Measurements from ENCODE around the gene MYO3B.
"Not testable (repeated sequence)": the region's sequence is repeated elsewhere in the genome, so short reads cannot be mapped to it uniquely, and the experiment has no call there.

The MYO3B gene

GRCh38 chr2:170425281-170425751, 247.4 kb downstream of the MYO3B start:
- peak; percentile 77 for DNase-seq (ENCODE audit: low read depth)

GRCh38 chr2:170428868-170429267, 250.9 kb downstream of the MYO3B start:
- DNase-seq (ENCODE audit: low read depth) = no peak

- DNase-seq (ENCODE audit: low read depth) = no peak
These were observed 254.9 kb downstream of the MYO3B start for GRCh38 chr2:170432823-170433222.

- DNase-seq (ENCODE audit: low read depth) = no peak
These were observed 255.5 kb downstream of the MYO3B start for GRCh38 chr2:170433448-170433847.

GRCh38 chr2:170434396-170434795, 256.4 kb downstream of the MYO3B start:
- not testable (repeated sequence) for DNase-seq (ENCODE audit: low read depth)

GRCh38 chr2:170434900-170435621, 257.1 kb downstream of the MYO3B start:
- no peak for DNase-seq (ENCODE audit: low read depth)

- DNase-seq (ENCODE audit: low read depth) = no peak
These were observed 258.4 kb downstream of the MYO3B start for GRCh38 chr2:170436077-170436943.

- no peak for DNase-seq (ENCODE audit: low read depth)
These were observed 268.1 kb downstream of the MYO3B start for GRCh38 chr2:170446078-170446477.

- DNase-seq (ENCODE audit: low read depth) = no peak
These were observed 271.1 kb downstream of the MYO3B start for GRCh38 chr2:170449034-170449433.

GRCh38 chr2:170454471-170455372, 276.8 kb downstream of the MYO3B start:
- no peak for DNase-seq (ENCODE audit: low read depth)

- no peak for DNase-seq (ENCODE audit: low read depth)
These were observed 277.9 kb downstream of the MYO3B start for GRCh38 chr2:170455617-170456426.

- no peak for DNase-seq (ENCODE audit: low read depth)
These were observed 279.0 kb downstream of the MYO3B start for GRCh38 chr2:170456914-170457313.

- no peak for DNase-seq (ENCODE audit: low read depth)
These were observed 279.8 kb downstream of the MYO3B start for GRCh38 chr2:170457742-170458141.

GRCh38 chr2:170461889-170462288, 283.9 kb downstream of the MYO3B start:
- DNase-seq (ENCODE audit: low read depth) = no peak

- no peak for DNase-seq (ENCODE audit: low read depth)
These were observed 284.7 kb downstream of the MYO3B start for GRCh38 chr2:170462433-170463205.

- DNase-seq (ENCODE audit: low read depth) = no peak
These were observed 285.2 kb downstream of the MYO3B start for GRCh38 chr2:170463206-170463537.

GRCh38 chr2:170464268-170464667, 286.3 kb downstream of the MYO3B start:
- DNase-seq (ENCODE audit: low read depth) = no peak

GRCh38 chr2:170465241-170465640, 287.3 kb downstream of the MYO3B start:
- DNase-seq (ENCODE audit: low read depth) = peak; percentile 47

GRCh38 chr2:170466632-170467031, 288.7 kb downstream of the MYO3B start:
- DNase-seq (ENCODE audit: low read depth) = no peak

- DNase-seq (ENCODE audit: low read depth) = no peak
These were observed 289.8 kb downstream of the MYO3B start for GRCh38 chr2:170467568-170468422.

Measured in iris pigment epithelial cell (primary cell).